Activated effector memory CD4-positive, alpha-beta T cell treated with Interleukin-2 at 50 U/mL for 16 hours (primary cell): ENCODE data around the gene ZNF891.

Source experiments
- DNase-seq: peaks from one replicate; pipeline ENCODE4 v3.0.0-alpha.2; 2020

ZNF891 gene

GRCh38 chr12:133130038-133130807 is at the start of gene ZNF891, which contains the start of gene ZNF10:
Gene ZNF891, minus strand, starts transcription at chr12:133130274. Its CDS starts 8,356 bp downstream, at chr12:133121918.
Gene ZNF10, plus strand, starts transcription at chr12:133130627. Its CDS starts 13,866 bp downstream, at chr12:133144493.
- peak; percentile 95 for DNase-seq

- DNase-seq = no peak
Measured at GRCh38 chr12:133174901-133175300, 44.8 kb upstream of the ZNF891 start.

- DNase-seq = no peak
Measured at GRCh38 chr12:133172491-133172890, 42.4 kb upstream of the ZNF891 start.

- DNase-seq = no peak
Measured at GRCh38 chr12:133165776-133166175, 35.7 kb upstream of the ZNF891 start.

- no peak for DNase-seq
Measured at GRCh38 chr12:133156125-133156690, 26.1 kb upstream of the ZNF891 start.

GRCh38 chr12:133145981-133146380 is 15.9 kb upstream of the ZNF891 start:
- DNase-seq = no peak

- DNase-seq = no peak
Measured at GRCh38 chr12:133135747-133136146, 5.7 kb upstream of the ZNF891 start.

- no peak for DNase-seq
Measured at GRCh38 chr12:133130808-133131128, 694 bp upstream of the ZNF891 start.

GRCh38 chr12:133129368-133130037 is 571 bp downstream of the ZNF891 start:
- no peak for DNase-seq

GRCh38 chr12:133124674-133125073 is 5.4 kb downstream of the ZNF891 start:
- no peak for DNase-seq

- no peak for DNase-seq
Measured at GRCh38 chr12:133120385-133121191, 9.5 kb downstream of the ZNF891 start.

GRCh38 chr12:133108150-133108549 is 21.9 kb downstream of the ZNF891 start:
- DNase-seq = no peak

GRCh38 chr12:133107121-133107520 is 23.0 kb downstream of the ZNF891 start:
- no peak for DNase-seq

- no peak for DNase-seq
Measured at GRCh38 chr12:133106253-133106652, 23.8 kb downstream of the ZNF891 start.

GRCh38 chr12:133105620-133106019 is 24.5 kb downstream of the ZNF891 start:
- no peak for DNase-seq

GRCh38 chr12:133083345-133083744 is 46.7 kb downstream of the ZNF891 start:
- DNase-seq = no peak

- DNase-seq = no peak
Measured at GRCh38 chr12:133081159-133081780, 48.8 kb downstream of the ZNF891 start.

- DNase-seq = peak; percentile 90
Measured at GRCh38 chr12:133080368-133081158, 49.5 kb downstream of the ZNF891 start, which contains the start of gene ZNF140. Gene ZNF140, plus strand, starts transcription at chr12:133080923. Its CDS starts 398 bp downstream, at chr12:133081321.

GRCh38 chr12:133080026-133080367 is 50.1 kb downstream of the ZNF891 start:
- DNase-seq = peak; percentile 94

- DNase-seq = no peak
Measured at GRCh38 chr12:133073836-133074235, 56.2 kb downstream of the ZNF891 start.

GRCh38 chr12:133063556-133063955 is 66.5 kb downstream of the ZNF891 start:
- no peak for DNase-seq

- no peak for DNase-seq
Measured at GRCh38 chr12:133061954-133062353, 68.1 kb downstream of the ZNF891 start.
